ENCODE results near the gene MAP1S. TPM values are rescaled to one million over a fixed set of nuclear protein-coding genes. Genes with fewer than 3 reads are reported as not detected.
A peak's percentile ranks its signal among the peaks of the same experiment; 100 is the strongest.

Gene MAP1S
- total and polyA plus RNA-seq, 2 of the 8 experiments (the other 6 are each of a cell fraction or from before 2014, with no cell fraction given) = 66.7 to 115 TPM

- peaks cover 16 to 30% of the 10 kb centered on the region in 2 experiments for H4K20me1 ChIP-seq (replicated peaks in 1 of 2; ENCODE audit: control insufficient read depth in 1 of 2, insufficient read depth in 2 of 2, low read length in 2 of 2)
- TF ChIP-seq POLR2A (IDR thresholded peaks at IDR 0.05; ENCODE audit: control extremely low read depth in 1 of 2, low read depth in 2 of 2, low read length in 2 of 2) (no peak), TAF7 (optimal IDR thresholded peaks at IDR 0.05; ENCODE audit: borderline replicate concordance, low read depth, low read length) (no peak), RXRA (IDR thresholded peaks at IDR 0.05; ENCODE audit: insufficient read depth, low read depth, low read length) (no peak), RBBP5 (IDR thresholded peaks at IDR 0.05; ENCODE audit: borderline replicate concordance, low read depth, low read length) (no peak), GABPA (IDR thresholded peaks at IDR 0.05; ENCODE audit: borderline replicate concordance, insufficient read depth, low read length) (peak; percentile 29; the same call in 1 of the 2 replicates), POU5F1 (IDR thresholded peaks at IDR 0.05; ENCODE audit: low read depth, low read length) (no peak)
Observed at GRCh38 chr19:17725422-17726078, 6.3 kb downstream of the MAP1S start.

More at GRCh38 chr19:17725422-17726078, 6.3 kb downstream of the MAP1S start:
- no peaks in the 10 kb centered on the region for H3K27me3 ChIP-seq (replicated peaks in 1 of 4; ENCODE audit: control insufficient read depth in 3 of 4, extremely low read depth in 1 of 4, insufficient read depth in 3 of 4, low read length in 3 of 4)
- H3K56ac ChIP-seq (replicated peaks; ENCODE audit: insufficient read length, low read depth, low read length) = no peak overlapping the region
- POLR2A ChIA-PET (ENCODE audit: partially characterized antibody) = interaction anchor here (0.8 to 2.6 kb wide), 5 partner anchors 11 to 247 kb away, joined by 3 to 7 read pairs (median 4); partner anchors contain the start of gene RPL18A
- FAIRE-seq (no peak), DNase-seq (ENCODE audit: low read depth in 1 of 2, low spot score in 2 of 2) (peak in 1 of 2 experiments; percentile 86)
- H3K23ac ChIP-seq (ENCODE audit: insufficient read length) = no peak overlapping the region
- H3K79me2 ChIP-seq (ENCODE audit: control insufficient read depth in 1 of 2, insufficient read depth in 2 of 2, low read length in 2 of 2) = peaks cover 10 to 43% of the 10 kb centered on the region in 2 experiments
- no peak overlapping the region for H2BK12ac ChIP-seq (ENCODE audit: low read depth, low read length)
- no peak overlapping the region for H2BK5ac ChIP-seq (ENCODE audit: low read depth, low read length)
- no peak overlapping the region for H2BK20ac ChIP-seq (ENCODE audit: low read length)
- no peak overlapping the region for H3K4me3 ChIP-seq (ENCODE audit: extremely low read depth in 1 of 4, insufficient read depth in 2 of 4, low read depth in 3 of 4, low read length in 4 of 4)
- no peaks in the 10 kb centered on the region for H3K23me2 ChIP-seq (ENCODE audit: low read depth, low read length)
- no peak overlapping the region for H3K27ac ChIP-seq (ENCODE audit: low read depth, low read length)
- H4K5ac ChIP-seq (ENCODE audit: insufficient read length, low read depth, low read length) = no peak overlapping the region
- H2BK120ac ChIP-seq (replicated peaks; ENCODE audit: low read depth, low read length) = no peak overlapping the region
- 80% methylated on average over 21 of the region's 21 CpGs; no CpG with 5 or more reads in 1 of the 2 experiments for WGBS, 2 experiments (ENCODE audit: extremely low coverage in 1 of 2, insufficient coverage in 1 of 2, insufficient read length in 1 of 2, insufficient replicate concordance in 2 of 2, low coverage in 1 of 2, low lambda C conversion rate in 2 of 2, missing lambda C conversion rate in 1 of 2)
- H3K79me1 ChIP-seq (ENCODE audit: low read depth, low read length) = peaks cover 11% of the 10 kb centered on the region; the same call in 1 of the 2 replicates
- no peak overlapping the region for H2AK5ac ChIP-seq (ENCODE audit: low read depth, low read length)
- no peak overlapping the region for H3K4ac ChIP-seq (replicated peaks; ENCODE audit: insufficient read length, low read depth, low read length)
- H4K8ac ChIP-seq (ENCODE audit: extremely low read depth, insufficient read depth, low read length) = no peak overlapping the region; the same call in 1 of the 2 replicates
- H3K4me2 ChIP-seq (ENCODE audit: insufficient read depth in 1 of 2, low read depth in 2 of 2, low read length in 2 of 2) = no peak overlapping the region
- no peak overlapping the region for H2BK15ac ChIP-seq (ENCODE audit: low read length)
- H2AFZ ChIP-seq (ENCODE audit: low read length) = no peak overlapping the region
- H3K18ac ChIP-seq (ENCODE audit: extremely low read depth, low read length) = no peak overlapping the region
- peaks cover 0 to 1% (median under 1%) of the 10 kb centered on the region in 4 experiments; a peak in 3 of 7 replicates for H3K4me1 ChIP-seq (replicated peaks in 1 of 4; ENCODE audit: control insufficient read depth in 3 of 4, insufficient read depth in 4 of 4, low read length in 3 of 4)
- no peak overlapping the region for H3K14ac ChIP-seq (ENCODE audit: insufficient read length)
- H3K36me3 ChIP-seq (ENCODE audit: control insufficient read depth in 2 of 4, insufficient read depth in 4 of 4, low read length in 3 of 4) = peaks cover 14 to 60% (median 39%) of the 10 kb centered on the region in 4 experiments
- H3K9ac ChIP-seq (replicated peaks in 1 of 4; ENCODE audit: extremely low read depth in 1 of 4, low read depth in 3 of 4, low read length in 3 of 4) = no peak overlapping the region
- H4K91ac ChIP-seq (replicated peaks; ENCODE audit: insufficient read length, low read length) = no peak overlapping the region
- CTCF ChIA-PET (ENCODE audit: partially characterized antibody) = interaction anchor here (0.6 to 6.8 kb wide), 19 partner anchors 10 to 1141 kb away, joined by 3 to 78 read pairs (median 4); no protein-coding TSS in a partner anchor
- H3K9me3 ChIP-seq (ENCODE audit: insufficient read depth in 2 of 2, low read depth in 1 of 2, low read length in 1 of 2) = no peaks in the 10 kb centered on the region
